CD4-positive, alpha-beta T cell treated with Interleukin-17A for 1 hour (primary cell): ENCODE results near the gene LAMB1.
"Not testable (repeated sequence)": the region's sequence is repeated elsewhere in the genome, so short reads cannot be mapped to it uniquely, and the experiment has no call there.

Experiments used
- DNase-seq: peaks from one replicate; pipeline ENCODE4 v3.0.0-alpha.2; 2020

Gene LAMB1

DNA sequence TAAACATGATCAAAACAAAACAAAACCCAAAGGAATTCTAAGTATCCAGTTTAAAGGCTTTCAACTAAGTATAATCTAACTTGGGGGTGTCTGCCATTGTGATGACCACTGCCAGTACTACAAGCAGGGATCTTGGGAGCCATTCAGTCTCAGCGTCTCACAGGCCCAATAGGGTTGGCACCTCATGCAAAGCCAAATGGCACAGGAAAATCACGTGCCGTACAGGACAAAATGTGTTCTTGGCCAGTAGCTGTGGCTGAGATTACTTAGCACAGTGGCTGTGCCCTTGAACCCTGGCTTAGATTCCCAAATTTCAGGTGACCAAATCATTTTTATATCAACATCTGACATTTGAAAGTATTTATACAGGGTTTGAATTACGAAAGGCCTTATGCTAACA is 62.0 kb downstream of the LAMB1 start:
- no peak for DNase-seq

DNA sequence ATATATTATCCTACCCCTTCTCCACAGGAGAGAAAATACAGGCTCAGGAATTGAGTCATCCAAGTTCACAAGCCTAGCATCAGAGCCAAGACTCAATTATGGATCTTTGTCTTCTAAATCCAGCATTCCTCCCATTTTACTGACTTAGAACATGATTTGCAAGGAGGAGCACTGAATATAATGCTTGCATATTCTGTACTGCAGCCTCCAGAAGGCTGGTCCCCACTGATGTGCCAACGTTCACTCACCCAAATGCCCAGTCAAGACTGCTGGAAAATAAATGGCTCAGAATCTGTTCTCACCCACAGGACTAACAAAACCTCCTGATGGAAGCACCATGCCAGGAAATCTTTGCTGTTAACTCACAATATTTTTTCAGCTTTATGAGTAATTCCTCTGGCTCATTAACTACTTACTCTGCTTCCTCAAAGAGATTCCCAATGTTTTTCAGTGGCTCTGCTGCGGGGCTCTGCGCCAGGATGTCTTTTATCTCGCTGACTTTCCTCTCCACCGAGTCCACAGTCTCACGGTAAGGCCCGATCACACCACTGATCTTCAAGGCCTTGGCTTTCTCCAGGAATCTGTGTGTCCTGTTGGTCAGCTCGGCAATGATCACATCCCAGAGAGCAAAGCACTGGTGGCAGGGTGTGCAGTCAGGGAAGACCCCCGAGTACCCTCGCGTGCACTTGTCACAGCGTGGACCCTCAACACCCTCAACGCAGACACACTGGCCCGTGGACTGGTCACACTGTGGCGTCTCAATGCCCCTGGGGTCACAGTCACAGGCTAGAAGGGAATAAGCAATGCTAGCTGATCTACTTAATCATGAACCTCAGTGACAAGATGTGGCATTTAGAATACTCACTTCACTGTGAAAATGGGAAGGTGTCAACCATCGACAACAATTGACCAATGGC is 63.1 kb downstream of the LAMB1 start:
- no peak for DNase-seq

DNA sequence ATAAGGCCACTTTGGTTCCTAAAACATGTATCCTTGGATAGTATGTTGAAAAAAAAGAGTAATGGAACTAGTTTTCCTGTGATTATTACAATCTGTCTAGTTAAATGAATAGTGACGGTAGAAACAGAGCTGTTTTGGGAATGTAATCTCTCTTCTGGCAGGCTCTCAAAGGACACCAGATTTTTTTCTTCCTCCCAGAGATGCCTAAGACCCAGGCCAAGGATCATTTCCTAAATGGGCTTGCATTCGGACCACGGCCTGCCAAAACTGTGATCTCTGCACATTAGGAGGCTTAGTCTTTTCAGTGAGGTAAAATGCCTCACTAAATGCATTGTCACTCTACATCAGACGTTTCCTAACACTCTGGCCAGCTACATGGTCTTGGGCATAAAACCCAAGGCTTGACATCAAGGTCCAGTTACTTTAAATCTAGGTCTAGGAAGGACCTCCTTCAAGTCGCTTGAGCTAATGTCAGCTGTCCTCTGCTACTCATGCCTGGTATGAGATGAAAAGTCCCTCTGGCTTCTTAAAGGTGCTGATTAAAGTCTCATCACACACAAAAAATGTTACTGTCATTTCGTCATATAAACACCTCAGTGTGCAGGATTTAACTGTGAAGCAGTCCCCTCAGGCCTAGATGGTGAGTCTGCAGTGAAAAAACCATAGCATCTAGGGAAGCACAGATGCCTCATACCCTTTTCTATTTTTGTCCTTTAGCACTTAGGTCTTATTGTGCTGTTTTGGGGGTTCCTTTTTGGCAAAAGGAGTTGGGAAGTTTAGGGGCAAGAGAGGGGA is 64.3 kb downstream of the LAMB1 start:
- DNase-seq = no peak

DNA sequence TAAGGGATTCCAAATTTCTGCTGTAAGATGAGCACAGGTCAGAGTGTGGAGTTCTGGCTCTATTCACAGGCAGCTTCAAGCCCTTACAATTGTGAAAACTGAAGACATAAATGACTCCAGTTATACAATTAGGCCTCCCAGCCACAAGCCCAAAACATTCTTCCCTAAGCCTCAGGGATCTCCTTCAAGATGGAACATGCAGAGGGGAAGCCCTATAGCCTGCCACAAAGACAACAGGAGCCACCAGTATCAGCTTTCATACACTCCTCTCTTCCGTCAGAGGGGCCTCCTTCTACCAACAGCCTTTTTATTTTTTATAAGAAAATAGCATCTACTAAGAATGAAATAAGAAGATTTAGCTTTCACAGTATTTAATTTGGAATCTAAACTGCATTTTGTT is 65.4 kb downstream of the LAMB1 start:
- no peak for DNase-seq

DNA sequence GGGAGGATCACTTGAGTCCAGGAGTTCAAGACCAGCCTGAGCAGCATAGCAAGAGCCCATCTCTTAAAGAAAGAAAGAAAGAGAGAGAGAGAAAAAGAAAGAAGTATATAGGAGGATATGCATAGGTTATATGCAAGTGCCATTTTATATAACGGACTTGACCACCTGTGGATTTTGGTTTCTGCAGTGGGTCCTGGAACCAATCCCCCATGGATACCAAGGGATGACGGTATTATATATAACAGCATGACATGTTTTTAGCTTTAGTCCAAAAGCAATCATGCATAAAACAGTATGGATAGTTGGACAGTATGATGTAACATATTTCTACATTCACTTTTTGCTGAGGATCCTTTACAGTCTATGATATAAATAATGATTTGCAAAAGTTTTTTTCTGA is 66.6 kb downstream of the LAMB1 start:
- no peak for DNase-seq

DNA sequence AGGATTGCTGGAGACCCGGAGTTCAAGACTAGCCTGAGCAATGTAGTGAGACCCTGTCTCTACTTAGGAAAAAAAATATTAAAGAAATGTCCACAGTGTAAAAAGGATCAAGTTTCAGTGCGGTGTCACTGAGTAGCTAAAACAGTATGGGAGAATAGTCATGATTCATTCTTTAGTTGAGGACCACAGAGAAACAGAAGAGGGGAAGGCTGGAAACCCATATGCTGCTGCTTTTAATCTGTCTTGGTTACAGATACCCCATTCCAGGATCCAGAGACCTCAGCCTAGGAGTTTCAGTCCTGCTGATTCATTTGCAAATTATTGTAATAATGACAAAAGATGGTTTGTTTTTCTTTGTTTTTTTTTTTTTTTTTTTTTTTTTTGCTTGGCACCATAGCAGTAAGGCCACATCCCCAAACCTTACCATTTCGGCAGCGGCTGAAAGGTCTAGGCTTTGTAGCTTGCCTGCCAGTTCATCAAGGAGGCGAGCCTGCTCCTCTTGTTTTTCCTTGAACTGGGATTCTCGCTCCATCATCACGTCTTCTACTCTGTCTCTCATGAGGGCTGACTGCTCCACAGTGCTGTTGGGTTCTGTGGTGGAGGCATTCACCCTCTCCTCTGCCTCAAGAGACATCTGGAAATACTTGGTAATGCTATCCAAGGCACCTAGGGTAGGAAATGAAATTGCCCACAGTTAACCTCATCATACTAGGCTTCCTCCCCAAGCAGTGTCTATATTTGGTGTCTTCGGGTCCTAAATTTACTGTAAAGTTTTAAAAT is 67.8 kb downstream of the LAMB1 start:
- DNase-seq = no peak

DNA sequence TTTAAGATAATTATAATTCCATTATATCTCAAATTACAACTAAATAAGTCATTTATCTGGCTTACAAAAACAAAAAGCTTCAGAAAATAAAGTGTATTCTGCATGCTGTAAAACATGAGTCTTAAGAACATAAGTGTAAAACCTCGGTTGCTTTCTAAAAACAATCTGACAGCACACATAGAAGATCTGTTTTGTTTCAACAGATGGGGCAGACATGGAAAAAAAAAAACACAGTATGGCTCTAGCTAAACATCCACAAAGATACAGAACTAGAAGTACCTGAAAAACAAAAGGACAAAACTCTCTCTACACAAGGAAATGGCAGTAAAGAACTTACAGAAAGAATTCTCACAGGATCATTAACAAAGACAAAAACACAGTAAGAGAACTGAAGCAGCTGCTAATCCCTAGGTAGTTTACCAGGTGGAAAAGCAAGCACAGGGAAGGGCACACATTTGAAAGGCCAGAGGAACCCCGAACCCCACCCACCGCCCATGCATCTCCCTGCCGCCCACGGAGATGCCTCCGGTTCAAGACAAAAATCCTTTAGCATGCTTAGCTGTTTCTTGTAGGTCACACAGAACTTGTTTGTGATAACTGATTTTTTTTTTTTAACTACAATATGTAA is 69.5 kb downstream of the LAMB1 start:
- no peak for DNase-seq

DNA sequence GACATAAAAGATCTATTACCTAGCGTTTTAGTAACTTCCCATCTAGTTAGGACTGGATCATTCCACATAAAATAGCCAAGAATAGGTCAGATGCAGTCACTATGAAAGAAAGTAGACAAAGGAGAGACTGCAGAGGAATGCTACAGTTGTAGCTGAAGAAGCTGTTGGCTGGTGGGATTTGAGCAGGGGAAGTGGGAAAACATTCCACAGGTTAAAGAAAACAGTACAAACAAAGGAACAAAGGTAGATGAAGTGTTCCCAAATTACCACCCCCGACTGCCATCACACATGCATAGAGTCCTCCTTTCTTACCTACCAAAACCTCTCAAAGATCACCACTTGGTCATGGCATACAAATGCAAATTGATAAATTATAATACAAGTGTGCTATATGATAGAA is 70.2 kb downstream of the LAMB1 start:
- DNase-seq = no peak

DNA sequence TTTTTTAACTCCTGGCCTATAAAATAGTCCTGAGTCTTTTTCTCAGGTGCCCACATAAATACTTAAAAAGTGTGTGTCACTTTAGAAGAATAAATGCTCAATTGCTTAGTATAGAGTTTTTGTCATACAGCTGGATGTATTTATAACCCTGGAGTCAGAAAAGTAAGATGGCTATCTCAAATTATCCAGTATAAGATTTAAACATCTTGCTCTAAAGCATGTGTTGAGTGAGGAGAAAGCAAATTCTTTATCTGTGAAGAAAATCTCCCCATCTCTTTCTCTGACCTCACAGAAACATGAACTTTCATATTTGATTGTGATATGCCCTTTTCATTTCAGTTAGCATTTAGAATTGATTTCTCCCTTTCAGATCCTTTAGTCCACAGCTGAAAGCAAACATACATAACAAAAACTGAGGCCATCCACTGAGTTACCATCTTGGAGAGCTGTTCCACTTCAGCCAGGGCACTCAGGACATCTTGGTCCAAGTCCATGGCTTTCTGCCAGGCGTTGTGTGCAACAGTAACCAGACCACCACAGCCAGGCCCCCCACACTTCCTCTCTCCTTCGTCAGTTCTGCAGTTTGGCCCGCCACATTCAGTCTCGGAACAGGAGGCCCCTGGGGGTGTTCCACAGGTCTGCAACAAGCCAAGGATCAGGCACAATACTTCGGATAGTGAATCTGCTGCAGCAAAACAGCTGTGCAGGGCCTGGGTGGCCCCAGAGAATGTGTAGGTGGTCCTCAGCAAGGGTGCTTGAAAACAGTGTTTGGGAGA is 71.0 kb downstream of the LAMB1 start:
- no peak for DNase-seq

DNA sequence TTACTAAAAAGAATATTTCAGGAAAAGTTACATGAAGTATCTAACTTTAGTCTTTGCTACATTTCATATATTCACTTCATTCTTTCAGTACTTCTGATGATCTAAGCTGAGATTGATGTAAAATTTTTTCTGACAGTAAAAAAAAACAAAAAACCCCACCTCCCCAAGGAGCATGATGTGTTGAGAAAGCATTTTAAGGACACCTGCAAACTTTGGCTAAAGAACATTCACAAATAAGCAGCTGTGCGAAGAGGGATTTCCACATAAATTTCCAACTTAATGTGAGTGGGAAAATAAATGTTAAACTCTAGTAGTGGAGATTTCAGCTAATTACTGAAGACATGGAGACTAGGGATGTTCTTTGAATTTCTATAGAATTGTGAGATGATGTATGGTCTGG is 76.5 kb downstream of the LAMB1 start:
- DNase-seq = no peak

DNA sequence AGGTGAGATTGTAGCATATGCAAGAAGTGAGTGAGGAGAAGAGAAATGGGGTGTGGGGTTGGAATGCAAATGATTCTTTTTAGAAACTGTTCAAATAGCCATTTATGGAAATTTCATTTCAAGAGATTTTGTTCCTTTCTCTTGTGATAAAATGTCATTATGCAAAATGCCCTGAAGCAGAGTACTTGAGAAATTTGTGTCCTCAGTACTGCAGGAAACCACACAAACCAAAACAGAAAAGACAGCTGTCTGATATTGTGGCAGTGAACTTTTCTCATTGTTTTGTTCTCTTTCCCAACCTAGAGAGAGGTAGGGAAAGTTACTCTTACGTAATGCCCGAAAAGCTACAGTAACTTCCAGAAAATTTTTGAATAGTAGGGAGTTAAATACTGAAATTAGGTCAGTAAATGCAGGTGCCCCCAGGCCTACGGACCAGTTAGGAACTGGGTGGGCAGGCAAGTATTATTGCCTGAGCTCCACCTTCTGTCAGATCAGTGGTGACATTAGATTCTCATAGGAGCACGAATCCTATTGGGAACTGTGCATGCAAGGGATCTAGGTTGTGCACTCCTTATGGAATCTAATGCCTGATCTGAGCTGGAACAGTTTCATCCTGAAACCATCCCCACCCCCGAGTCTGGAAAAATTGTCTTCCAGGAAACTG is 78.0 kb downstream of the LAMB1 start:
- peak; percentile 8 for DNase-seq

DNA sequence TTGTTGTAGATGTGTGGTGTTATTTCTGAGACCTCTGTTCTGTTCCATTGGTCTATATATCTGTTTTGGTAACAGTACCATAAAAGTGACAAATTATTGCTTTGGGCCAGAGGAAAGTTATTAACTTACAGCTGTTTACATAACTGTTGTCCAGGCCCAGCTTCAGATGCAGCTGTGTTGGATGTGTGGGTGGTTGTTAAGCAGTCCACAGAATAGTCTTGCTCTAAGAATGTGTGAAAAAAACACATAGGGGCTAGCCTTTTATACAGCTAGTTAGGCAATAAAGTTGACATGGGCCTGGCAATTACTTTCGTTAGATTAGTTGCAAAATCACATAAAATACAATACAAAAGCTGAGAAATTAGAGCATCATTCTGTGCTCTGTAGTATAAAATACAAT is 80.1 kb downstream of the LAMB1 start:
- no peak for DNase-seq

DNA sequence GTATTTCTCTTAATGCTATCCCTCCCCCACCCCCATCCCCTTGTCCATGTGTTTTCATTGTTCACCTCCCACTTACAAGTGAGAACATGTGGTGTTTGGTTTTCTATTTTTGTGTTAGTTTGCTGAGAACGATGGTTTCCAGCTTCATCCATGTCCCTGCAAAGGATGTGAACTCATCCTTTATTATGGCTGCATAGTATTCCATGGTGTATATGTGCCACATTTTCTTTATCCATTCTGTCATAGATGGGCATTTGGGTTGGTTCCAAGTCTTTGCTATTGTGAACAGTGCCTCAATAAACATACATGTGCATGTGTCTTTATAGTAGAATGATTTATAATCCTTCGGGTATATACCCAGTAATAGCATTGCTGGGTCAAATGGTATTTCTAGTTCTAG is 81.1 kb downstream of the LAMB1 start:
- not testable (repeated sequence) for DNase-seq

DNA sequence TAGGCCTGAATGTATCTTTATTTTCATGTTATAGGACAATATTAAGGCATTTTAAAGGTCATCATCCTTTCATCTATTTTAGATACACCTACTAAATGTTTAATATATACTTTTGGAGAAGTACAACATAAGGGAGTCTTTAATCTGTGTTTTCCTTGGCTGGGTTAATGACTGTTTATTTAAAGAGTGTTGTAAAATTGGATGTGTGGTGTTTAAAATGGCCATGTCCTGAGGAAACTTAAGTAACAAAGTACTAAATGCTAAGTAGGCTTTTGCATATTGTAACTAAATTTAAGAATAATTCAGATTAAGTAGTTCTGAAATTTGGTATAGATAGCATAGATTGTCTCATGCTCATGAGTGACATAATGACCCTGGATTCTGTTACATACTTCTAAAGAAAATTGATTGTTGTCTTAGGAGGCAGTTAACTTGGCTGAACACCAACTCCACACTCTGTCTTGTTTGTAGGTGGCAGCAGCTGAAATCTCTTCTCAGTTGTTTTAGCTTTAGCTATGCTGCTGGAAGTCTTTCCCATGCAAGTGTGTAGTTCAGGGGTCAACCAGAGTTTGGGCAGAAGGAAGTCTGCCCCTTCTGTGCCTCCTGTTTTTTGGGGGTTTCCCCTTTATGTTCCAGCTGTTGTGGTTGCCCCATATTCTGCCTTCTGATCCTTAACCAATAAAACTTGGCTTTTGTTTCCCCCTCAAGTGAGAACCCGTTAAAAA is 82.8 kb downstream of the LAMB1 start:
- no peak for DNase-seq

DNA sequence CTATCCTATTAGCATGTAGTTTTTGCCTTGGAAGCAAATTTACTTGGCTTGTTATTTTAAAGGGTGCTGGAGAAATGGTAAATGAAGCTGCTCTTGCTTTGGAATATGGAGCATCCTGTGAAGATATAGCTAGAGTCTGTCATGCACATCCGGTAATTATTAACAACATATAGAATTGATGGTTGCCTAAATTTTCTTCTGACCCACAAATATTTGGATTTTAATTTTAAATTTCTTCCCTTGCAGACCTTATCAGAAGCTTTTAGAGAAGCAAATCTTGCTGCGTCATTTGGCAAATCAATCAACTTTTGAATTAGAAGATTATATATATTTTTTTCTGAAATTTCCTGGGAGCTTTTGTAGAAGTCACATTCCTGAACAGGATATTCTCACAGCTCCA is 84.0 kb downstream of the LAMB1 start:
- no peak for DNase-seq

DNA sequence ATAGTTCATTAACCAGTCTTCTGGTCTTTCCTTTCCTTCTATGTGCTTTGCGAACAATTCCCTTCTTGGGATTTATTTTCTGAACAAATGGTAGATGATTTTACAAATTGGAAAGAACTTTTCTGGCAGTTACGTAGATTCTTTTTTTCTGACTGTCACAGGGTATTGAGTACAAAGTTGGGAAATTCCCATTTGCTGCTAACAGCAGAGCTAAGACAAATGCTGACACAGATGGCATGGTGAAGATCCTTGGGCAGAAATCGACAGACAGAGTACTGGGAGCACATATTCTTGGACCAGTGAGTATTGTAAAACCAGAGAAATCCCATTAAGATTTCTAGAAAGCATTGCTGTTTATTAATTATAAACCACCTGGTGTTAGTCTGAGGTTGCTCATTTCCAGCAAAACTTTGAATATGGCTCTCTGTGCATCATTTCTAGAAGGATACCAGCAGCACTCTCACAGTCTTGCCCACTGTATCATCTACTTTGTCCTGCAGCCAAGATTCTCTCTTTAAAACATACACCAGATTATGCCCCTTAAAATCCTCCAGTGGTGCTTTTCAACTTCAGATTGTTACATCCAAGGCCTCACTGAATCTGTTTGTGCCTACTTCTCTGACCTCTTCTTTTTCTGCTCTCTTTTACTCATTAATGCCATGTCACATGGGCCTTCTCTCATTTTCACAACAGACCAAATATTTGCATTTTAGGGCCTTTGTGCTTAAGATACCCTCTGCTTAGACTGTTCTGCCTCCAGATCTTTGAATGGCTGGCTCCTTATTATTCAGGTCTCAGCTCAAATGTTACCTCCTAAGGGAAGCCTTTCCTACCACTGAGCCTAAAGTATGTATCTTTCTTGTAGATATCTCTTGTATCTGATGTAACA is 85.0 kb downstream of the LAMB1 start:
- no peak for DNase-seq

DNA sequence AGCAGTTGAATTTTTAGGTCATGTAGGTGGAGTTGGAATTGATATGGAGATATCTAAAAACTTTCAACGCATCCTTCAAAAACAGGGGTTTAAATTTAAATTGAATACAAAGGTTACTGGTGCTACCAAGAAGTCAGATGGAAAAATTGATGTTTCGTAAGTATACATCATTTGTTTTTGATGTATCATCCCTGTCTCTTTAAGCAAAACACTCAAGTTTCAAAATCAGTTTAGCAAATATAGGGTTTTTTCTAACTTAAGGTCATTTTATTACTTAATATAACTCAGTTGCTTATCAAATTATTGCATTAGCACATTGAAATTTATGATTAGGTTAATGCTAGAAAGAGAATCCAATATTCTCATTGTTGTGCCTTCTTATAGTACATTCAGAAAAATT is 87.4 kb downstream of the LAMB1 start:
- DNase-seq = no peak

DNA sequence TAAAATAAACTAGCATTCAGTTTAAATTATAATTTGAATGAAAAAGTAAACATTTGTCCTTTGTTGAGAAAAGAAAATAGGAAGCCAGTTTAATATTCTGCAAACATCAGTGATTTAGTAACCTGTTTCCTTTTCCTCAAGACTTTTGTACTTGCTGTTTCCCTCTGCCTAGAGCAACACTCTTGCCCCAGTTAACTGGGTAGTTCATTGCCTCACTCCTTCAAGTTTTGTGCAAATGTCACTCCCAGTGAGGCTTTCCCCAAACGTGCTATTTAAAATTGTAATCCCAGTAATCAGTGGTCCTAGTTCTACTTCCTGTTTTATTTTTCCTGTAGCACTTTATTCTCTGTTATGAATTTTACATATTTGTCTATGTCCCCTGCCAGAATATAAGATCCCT is 88.1 kb downstream of the LAMB1 start:
- no peak for DNase-seq

DNA sequence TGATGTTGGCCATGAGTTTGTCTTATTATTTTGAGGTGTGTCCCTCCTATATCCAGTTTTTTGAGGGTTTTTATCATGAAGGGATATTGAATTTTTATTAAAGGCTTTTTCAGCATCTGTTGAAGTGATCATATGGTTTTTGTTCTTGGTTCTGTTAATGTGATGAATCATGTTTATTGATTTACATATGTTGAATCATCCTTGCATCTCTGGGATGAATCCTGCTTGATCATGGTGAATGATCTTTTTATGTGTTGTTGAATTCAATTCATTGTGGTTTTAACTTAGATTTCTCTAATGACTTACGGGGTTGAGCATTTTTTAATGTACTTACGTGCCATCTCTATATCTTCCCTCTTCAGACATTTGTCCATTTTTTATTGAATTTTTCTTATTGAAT is 89.1 kb downstream of the LAMB1 start:
- DNase-seq = no peak

DNA sequence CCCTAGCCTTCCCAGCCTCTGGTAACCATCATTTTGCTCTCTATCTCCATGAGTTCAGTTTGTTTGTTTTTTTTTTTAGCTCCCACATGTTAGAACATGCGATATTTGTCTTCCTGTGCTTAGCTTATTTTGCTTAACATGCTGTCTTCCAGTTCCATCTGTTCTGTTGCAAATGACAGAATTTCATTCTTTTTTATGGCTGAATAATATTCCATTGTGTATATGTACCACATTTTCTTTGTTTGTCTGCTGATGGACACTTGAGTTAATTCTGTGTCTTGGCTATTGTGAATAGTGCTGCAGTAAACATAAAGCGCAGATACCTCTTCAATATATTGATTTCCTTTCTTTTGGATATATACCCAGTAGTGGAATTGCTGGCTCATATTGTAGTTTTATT is 91.0 kb downstream of the LAMB1 start:
- DNase-seq = no peak
